GM19035 (cell line): Measurements from ENCODE around the gene CDK5RAP2.
"Not testable (repeated sequence)": the region's sequence is repeated elsewhere in the genome, so short reads cannot be mapped to it uniquely, and the experiment has no call there.

Experiments
- ATAC-seq: cut with Tn5 transposase; IDR thresholded peaks from one replicate; pipeline ENCODE4 v1.9.1; 2021; ENCODE audit not compliant: unreplicated experiment

The CDK5RAP2 gene

DNA sequence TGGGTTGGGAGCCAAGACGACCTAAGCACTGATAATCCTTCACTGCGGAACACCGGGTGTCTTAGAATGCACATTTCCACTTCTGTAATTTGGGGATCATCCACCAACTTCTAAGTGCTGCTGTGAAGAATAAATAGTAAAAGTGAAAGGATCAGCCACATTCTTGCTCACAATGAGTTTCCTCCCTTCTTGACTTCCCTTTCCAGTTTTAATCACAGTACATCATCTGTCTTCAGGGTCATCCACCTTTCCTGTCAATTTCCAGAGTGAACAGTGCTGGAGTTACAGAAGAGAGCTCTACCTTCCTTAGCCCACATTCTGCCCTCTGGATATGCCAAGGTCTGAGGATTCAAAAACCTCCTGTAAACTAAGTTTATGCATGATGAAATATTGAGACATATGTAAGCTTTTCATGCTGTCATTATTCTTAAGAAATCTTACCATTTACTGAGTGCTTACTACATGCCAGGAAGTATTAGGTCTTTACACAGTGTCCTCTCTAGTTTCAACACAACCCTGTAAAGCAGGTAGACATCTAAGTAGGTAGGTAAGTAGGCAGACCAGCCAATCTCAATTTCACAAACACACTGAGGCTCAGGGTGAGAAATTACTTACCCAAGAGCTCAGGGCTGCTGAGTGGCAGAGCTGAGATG is 105.2 kb downstream of the CDK5RAP2 start:
- ATAC-seq, result no peak

GRCh38 chr9:120473608-120474007 is 106.4 kb downstream of the CDK5RAP2 start:
- no peak for ATAC-seq

- no peak for ATAC-seq
Measured at GRCh38 chr9:120465685-120466407, 114.1 kb downstream of the CDK5RAP2 start.

DNA sequence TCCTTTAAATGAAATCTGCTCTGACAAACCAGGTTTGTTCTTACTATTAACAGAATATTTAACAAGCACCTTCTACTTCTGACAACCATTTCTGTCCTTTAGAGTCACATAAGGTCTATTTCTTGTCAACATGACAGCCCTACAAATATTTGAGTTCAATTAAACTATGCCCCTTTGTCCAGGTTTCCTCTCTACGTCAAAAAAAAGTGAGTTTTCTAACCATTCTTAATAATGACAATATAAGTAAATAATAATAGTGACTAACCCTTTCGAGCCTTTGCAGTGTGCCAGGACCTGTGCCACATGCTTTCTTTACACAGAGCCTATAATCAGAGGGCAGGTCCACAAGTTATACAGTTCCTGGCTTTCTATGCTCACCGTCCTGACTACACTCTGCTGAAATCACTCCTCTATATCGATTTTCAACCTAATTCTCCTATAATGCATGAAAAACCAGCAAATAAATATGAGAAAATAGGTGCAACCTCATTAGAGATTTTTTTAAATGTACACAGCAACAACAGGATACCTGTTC is 115.0 kb downstream of the CDK5RAP2 start:
- ATAC-seq, result no peak

- no peak for ATAC-seq
Measured at GRCh38 chr9:120464176-120464886, 115.6 kb downstream of the CDK5RAP2 start.

DNA sequence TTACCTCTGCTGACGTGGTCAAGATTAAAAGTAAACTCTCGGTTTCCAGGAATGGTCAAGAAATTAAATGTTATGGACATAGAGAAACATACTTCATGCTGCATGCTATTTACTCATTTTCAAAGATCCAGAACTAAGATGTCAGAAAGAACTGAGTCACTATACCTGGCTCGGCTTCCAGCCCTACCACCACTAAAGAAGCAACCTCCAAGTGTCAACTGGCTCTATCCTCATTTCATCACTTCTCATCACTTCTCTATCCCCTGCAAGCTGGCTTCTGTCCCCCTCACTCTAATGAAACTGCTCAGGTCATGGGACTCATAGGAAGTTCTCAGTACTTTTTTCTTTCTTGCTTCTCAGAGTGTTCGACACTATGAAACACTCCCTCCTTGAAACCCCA is 116.2 kb downstream of the CDK5RAP2 start:
- ATAC-seq, result no peak

DNA sequence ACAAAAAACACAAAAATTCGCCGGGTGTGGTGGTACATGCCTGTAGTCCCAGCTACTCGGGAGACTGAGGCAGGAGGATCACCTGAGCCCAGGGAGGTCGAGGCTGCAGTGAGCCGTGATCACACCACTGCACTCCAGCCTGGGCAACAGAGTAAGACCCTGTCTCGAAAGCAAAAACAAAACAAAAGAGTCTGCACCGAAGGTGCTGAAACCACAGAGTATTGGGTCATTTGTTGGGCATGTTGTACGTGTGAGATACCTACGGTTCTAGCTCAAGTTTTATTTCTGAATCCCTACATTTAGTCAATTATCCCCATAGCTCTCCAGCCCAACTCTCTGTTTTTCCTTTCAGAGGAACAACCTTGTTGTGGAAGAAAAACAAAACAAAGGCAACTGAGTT is 118.3 kb downstream of the CDK5RAP2 start:
- not testable (repeated sequence) for ATAC-seq

DNA sequence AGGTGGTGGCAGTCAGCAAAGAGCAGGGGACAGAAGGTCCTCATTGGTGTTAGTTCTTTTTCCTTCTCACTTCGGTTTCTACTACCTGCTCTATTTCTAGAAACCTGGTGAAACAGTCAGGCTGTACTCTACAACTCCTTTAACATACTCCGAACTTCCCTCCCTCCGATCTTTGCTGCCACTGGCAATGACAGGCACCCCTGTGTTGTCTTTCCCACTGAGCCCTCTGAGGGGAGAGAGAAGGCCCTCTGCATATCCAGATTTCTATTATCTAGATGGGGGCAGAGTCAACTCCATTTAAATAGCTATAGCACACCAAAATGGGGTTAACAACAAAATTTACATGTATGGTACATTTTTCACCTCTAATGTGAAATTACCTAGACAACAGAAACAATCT is 123.7 kb downstream of the CDK5RAP2 start:
- no peak for ATAC-seq

DNA sequence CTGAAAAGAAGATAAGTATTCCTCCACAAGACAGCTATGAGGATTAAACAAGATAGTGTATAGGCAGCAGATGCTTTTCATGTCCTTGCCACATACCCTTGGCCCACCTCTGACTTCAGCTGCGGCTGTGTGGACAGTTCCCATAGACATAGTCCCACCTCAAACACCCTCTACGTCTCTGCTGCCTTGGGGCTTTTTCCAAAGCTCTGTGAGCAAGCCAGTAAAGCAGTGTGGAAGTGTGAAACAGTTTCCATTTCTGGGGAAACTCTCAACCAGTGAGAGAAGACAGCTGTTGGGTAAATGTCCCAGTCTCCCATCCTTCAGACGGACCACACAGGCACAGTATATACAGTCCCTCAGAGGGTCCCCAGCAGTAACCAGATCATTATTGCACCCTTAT is 125.5 kb downstream of the CDK5RAP2 start:
- ATAC-seq, result no peak

- ATAC-seq, result no peak
Measured at GRCh38 chr9:120453792-120454191, 126.2 kb downstream of the CDK5RAP2 start.

DNA sequence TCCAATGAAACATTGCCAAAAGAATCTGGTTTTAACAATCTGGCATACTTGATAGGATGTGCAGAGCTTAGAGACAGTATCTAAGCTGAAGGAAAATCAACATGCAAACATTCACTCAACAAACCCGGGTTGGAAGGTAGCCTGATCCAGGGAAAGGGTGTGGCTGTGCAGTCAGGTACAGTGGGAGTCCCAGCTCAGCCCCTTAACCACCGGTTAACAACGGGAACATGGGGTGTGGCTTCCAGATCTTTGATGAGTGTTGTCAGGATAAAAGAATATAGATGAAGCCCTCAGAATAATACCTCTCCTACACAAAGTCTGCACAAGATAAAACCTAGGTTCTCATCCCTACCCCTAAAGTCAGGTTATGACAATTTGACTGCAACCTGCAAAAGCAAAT is 127.3 kb downstream of the CDK5RAP2 start:
- ATAC-seq, result no peak

DNA sequence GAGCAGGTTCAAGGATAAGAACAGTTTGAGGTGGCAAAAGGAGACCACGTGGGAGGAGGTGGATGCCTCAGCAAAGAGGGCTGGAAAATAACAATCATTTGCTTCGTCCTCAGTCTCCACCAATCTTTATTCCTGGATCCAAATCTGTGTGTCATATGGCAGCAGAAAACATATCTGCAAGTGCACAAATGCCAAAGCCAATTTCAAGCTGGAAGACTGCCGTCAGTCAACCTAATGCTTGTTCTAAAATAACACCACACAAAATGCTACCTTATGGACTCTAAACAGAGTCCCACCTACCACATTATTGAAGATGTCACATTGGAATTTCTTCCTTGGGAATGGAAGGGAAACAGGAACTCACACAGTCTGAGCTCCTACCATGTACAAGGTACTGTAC is 129.1 kb downstream of the CDK5RAP2 start:
- ATAC-seq, result no peak

GRCh38 chr9:120449566-120449965 is 130.4 kb downstream of the CDK5RAP2 start:
- ATAC-seq, result no peak

DNA sequence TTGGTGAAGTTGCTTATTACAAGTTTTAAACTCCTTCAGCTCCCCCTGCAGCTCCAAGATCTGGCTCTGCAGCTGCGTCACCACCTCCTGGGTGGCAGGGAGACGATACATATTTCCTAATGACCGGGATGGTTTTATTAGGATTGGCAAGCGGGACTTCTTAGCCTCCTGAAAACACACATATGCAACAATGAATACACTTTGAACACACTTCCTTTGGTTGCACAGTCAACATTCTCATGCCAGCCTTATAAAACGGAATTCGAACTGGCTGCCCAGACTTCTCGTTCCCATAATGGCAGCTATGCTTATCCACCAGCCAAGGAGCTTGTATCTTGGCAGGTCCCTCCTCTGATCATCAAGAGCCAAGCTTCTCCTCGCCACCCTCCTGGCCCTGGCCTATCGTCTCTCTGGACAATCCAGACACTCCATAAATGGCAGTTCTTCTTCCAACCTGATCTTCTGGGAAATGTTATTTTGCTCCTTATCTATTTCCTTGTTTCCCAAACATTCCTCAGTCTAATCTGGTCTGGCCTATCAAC is 131.9 kb downstream of the CDK5RAP2 start:
- ATAC-seq, result no peak

DNA sequence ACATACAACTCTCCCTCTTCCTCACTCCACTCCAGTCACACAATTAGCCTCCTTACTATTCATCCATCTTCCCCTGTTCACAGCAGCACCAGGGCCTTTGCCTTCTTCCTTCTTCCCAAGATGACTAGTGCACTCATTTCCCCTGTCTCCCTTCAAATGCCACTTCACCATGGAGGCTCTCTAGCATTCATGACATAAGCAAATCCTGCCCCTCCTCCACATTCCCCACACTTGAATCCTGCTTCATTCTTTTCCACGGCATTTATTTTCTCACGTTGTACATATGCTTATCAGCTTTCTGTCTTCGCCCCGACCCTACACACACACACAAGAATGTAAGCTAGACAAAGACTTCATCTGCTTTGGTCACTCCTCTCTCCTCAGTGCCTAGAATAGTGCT is 133.3 kb downstream of the CDK5RAP2 start:
- ATAC-seq, result no peak

DNA sequence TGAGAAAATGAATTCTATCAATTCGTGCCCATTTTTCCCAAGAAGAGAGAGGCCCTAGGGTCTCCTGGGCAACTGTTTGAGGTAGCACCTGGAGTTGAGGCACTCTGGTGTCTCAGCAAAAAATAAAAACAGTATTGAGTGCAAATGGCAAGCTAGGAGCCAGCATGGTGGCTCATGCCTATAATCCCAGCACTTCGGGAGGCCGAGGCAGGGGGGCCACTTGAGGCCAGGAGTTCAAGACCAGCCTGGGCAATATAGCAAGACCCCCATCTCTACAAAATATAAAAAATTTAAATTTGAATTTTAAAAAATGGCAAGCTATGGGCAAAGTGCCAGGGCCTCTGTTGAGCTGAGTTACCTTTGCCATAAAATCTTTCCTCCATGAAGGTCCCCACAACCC is 136.0 kb downstream of the CDK5RAP2 start:
- no peak for ATAC-seq

DNA sequence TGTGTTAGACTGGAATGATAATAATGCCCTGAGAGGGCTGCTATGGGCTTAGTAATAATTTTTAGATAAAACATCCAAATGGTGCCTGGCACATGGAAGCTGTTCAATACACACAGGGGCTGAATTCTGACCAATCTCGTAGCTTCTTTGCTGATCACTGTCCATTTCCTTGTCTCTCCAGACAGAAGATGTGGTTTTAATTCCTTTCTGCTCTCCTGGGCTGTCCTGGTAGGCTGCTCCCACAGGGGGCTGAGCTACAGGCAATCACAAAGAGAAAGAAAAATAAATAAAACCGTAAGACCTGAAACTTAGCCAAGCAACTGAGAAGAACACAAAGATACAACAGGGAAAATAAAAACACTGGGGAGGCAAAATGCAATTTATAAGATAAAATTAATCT is 136.5 kb downstream of the CDK5RAP2 start:
- no peak for ATAC-seq

GRCh38 chr9:120442308-120442995 is 137.5 kb downstream of the CDK5RAP2 start:
- ATAC-seq, result no peak

GRCh38 chr9:120441426-120442307 is 138.3 kb downstream of the CDK5RAP2 start:
- ATAC-seq, result no peak

- no peak for ATAC-seq
Measured at GRCh38 chr9:120440791-120441190, 139.2 kb downstream of the CDK5RAP2 start.
